PC-9 (cell line): Measurements from ENCODE around the gene MYO3B. TPM values are rescaled to one million over a fixed set of nuclear protein-coding genes. Genes with fewer than 3 reads are reported as not detected.

Experiments used
- BruUV-seq: library from RNA; stranded (reverse); fragments of 400-500 nt; replicated peaks from 2 replicates; lab custom pipeline; 2021; lab: Mats Ljungman, UMichigan
- CTCF ChIA-PET: fragments of 300-600 bp; sonication (Branson Sonifier 250); formaldehyde crosslinking; loops from one replicate; lab custom pipeline; 2022; ENCODE audit warnings: antibody characterized with exemption; lab: Charles Lee
- POLR2A ChIA-PET: fragments of 300-600 bp; sonication (Branson Sonifier 250); formaldehyde crosslinking; loops from one replicate; lab custom pipeline; 2022; ENCODE audit warnings: antibody characterized with exemption; ENCODE audit not compliant: unreplicated experiment; lab: Charles Lee
- DNase-seq, 2 experiments: peaks; one replicate each; pipeline versions ENCODE4 v3.0.0 to v3.0.0-alpha.2; 2015 to 2022; ENCODE audit warnings: mixed read lengths in 1 of 2
- H2AFZ ChIP-seq: fragments of 200-600 bp; sonication (generic); 2 replicates; pipeline ENCODE4 v1.8.1; 2017; ENCODE audit warnings: antibody characterized with exemption
- H3F3A ChIP-seq: fragments of 200-600 bp; sonication (generic); 2 replicates; pipeline ENCODE4 v1.8.1; 2017; ENCODE audit warnings: antibody characterized with exemption, mild to moderate bottlenecking, low read depth; ENCODE audit not compliant: insufficient read depth
- H3K27ac ChIP-seq: fragments of 200-600 bp; sonication (generic); 2 replicates; pipeline ENCODE4 v1.6.1; 2016; ENCODE audit warnings: mixed run types
- H3K27me3 ChIP-seq: fragments of 200-600 bp; sonication (generic); 2 replicates; pipeline ENCODE4 v1.6.1; 2016; ENCODE audit warnings: low read depth, mixed run types; ENCODE audit not compliant: insufficient read depth
- H3K36me3 ChIP-seq: fragments of 200-600 bp; sonication (generic); 2 replicates; pipeline ENCODE4 v1.6.1; 2016; ENCODE audit warnings: low read depth, mixed run types
- H3K4me1 ChIP-seq: fragments of 200-600 bp; sonication (generic); replicated peaks from 2 replicates; pipeline ENCODE4 v1.6.1; 2016; ENCODE audit warnings: mixed run types; ENCODE audit not compliant: insufficient read depth
- H3K4me2 ChIP-seq: fragments of 200-600 bp; sonication (generic); 2 replicates; pipeline ENCODE4 v1.6.1; 2017; ENCODE audit warnings: mixed run types
- H3K4me3 ChIP-seq: fragments of 200-600 bp; sonication (generic); 2 replicates; pipeline ENCODE4 v1.6.1; 2016; ENCODE audit warnings: mixed run types
- H3K79me2 ChIP-seq: fragments of 200-600 bp; sonication (generic); 2 replicates; pipeline ENCODE4 v1.6.1; 2017; ENCODE audit warnings: low read depth, mixed run types
- H3K9me2 ChIP-seq: fragments of 200-600 bp; sonication (generic); 2 replicates; pipeline ENCODE4 v1.8.1; 2017; ENCODE audit warnings: mild to moderate bottlenecking; ENCODE audit not compliant: insufficient read depth
- H3K9me3 ChIP-seq: fragments of 200-600 bp; sonication (generic); 2 replicates; pipeline ENCODE4 v1.8.1; 2016; ENCODE audit warnings: low read depth; ENCODE audit not compliant: insufficient read depth
- H4K20me1 ChIP-seq: fragments of 200-600 bp; sonication (generic); 2 replicates; pipeline ENCODE4 v1.8.1; 2017; ENCODE audit not compliant: insufficient read depth
- EZH2 ChIP-seq: fragments of 200-600 bp; sonication (generic); IDR thresholded peaks from 2 replicates; pipeline ENCODE4 v1.8.0; 2017; ENCODE audit warnings: antibody characterized with exemption, low read depth
- intact Hi-C: fragments of 100-400 bp; cut with micrococcal nuclease; formaldehyde crosslinking; loops from one replicate; pipeline ENCODE4 v1.10.0; 2022; ENCODE audit not compliant: unreplicated experiment
- total RNA-seq: library from RNA; stranded (reverse); gene quantifications from 2 replicates; pipeline ENCODE4 v1.2.3, GENCODE V29; 2021
- TF ChIP-seq, protein P1 (sequence below): fragments of 200-600 bp; sonication (generic); conservative IDR thresholded peaks from 2 replicates; pipeline ENCODE4 v1.6.1; 2017; ENCODE audit warnings: mixed run types, antibody characterized with exemption, mild to moderate bottlenecking, moderate library complexity

The MYO3B gene
- total RNA-seq, 1 experiment from 2014 or later = 5.3 TPM

DNA sequence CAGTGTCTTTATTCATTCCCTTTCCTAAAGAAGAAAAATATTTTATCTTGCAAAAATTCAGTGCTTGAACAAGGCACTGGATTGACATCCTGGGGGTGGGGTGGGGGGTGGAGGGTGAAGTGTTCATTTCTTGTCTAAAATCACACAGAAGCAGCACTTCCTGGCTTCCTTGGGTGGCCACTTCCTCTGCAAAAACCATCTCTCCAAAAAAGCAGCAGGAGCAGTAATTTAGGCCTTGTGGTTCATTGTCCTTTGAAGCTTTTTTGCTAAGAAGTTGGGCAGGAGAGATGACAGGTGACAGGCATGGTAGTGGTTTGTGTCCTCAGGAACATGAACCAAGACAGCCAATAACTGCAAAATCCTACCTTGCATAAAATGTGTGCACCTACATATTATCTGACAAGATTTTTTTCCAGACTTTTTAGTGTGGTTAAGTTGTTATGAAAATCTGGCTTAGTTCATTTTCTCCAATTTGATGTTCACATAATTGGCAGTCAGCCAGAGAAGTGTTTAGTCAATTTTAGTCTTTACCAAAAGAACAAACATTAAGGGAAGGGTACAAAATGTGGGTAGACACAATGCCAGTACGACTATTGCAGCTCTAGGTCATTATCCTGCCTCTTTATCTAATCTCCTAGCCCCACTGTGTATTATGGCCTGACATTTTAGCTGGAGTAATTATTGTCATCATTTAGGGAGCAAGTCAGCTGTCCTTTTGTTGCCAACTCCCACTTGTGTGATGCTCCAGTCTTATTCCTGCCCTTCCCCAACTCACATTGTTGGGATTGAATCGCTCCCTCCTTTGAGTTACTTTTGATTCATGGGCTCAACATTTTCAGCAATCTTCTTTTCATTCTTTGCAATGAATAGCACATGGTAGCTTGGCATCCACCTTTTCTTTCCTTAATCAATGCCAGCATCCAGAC is 177.2 kb downstream of the MYO3B start:
- Histone ChIP-seq H3K36me3 (no peaks in the 10 kb centered on the region), H3K4me3 (no peak overlapping the region), H3K79me2 (no peaks in the 10 kb centered on the region), H3K4me1 (no peaks in the 10 kb centered on the region), H3K27me3 (no peaks in the 10 kb centered on the region), H4K20me1 (no peaks in the 10 kb centered on the region), H3K4me2 (no peak overlapping the region), H2AFZ (no peak overlapping the region), H3K9me3 (no peaks in the 10 kb centered on the region), H3K27ac (no peak overlapping the region), H3K9me2 (no peaks in the 10 kb centered on the region), H3F3A (no peaks in the 10 kb centered on the region)
- DNase-seq = no peak
- TF ChIP-seq, protein P1, sequence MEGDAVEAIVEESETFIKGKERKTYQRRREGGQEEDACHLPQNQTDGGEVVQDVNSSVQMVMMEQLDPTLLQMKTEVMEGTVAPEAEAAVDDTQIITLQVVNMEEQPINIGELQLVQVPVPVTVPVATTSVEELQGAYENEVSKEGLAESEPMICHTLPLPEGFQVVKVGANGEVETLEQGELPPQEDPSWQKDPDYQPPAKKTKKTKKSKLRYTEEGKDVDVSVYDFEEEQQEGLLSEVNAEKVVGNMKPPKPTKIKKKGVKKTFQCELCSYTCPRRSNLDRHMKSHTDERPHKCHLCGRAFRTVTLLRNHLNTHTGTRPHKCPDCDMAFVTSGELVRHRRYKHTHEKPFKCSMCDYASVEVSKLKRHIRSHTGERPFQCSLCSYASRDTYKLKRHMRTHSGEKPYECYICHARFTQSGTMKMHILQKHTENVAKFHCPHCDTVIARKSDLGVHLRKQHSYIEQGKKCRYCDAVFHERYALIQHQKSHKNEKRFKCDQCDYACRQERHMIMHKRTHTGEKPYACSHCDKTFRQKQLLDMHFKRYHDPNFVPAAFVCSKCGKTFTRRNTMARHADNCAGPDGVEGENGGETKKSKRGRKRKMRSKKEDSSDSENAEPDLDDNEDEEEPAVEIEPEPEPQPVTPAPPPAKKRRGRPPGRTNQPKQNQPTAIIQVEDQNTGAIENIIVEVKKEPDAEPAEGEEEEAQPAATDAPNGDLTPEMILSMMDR = no peak
- no peak for TF ChIP-seq EZH2
- ChIA-PET CTCF (no interaction called here), POLR2A (no interaction called here)
- intact Hi-C loops = no loop called here
- BruUV-seq = no TSS peak

DNA sequence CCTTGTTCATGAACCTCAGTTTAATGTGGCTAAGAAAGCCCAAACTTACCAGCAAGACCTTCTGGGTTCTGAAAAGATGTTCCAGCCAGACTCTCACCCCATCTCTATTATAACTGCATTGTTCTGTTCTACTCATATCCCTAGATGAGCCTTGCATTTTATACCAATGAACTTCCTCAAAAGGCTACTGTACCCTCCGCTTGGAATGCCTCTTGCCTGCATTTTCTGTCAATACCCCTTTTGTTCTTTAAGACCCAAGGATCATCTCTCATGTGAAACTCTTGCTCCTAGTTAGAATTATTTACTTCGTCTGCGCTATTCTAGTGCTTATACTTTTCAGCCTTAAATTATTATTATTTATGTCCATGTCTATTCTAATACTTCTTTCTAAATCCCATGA is 181.5 kb downstream of the MYO3B start:
- Histone ChIP-seq H3K27ac (no peak overlapping the region), H3K4me3 (no peak overlapping the region), H3K4me2 (no peak overlapping the region), H4K20me1 (no peaks in the 10 kb centered on the region), H3F3A (peaks cover 3% of the 10 kb centered on the region), H3K27me3 (no peaks in the 10 kb centered on the region), H2AFZ (no peak overlapping the region), H3K4me1 (no peaks in the 10 kb centered on the region), H3K9me3 (no peaks in the 10 kb centered on the region), H3K36me3 (no peaks in the 10 kb centered on the region), H3K79me2 (no peaks in the 10 kb centered on the region), H3K9me2 (no peaks in the 10 kb centered on the region)
- POLR2A ChIA-PET = no interaction called here
- intact Hi-C loops = no loop called here
- CTCF ChIA-PET = no interaction called here
- no peak for TF ChIP-seq EZH2
- TF ChIP-seq, protein P1 = no peak
- no TSS peak for BruUV-seq
- no peak for DNase-seq

DNA sequence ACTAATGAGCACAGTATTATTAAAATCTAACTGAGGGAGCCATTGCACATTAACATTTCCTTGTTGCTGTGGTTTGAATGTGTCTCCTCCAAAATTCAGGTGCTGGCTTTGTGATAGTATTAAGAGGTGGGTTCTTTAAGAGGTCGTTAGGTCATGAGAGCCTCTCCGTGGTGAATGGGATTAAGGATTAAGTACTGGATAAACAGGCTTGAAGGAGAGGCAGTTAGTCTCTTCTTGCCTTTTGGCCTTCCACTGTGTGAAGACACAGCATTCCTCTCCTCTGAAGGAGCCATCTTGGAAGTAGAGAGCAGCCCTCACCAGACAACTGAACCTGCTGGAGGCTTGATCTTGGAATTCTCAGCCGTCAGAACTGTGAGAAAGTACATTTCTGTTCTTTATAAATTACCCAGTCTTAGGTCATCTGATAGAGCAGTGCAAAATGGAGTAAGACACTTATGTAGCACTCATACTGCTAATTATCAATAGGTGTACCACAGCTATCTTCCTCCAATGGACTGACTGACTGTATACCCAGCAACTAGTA is 182.7 kb downstream of the MYO3B start:
- BruUV-seq = no TSS peak
- no peak overlapping the region for H2AFZ ChIP-seq
- H3K9me3 ChIP-seq = no peaks in the 10 kb centered on the region
- POLR2A ChIA-PET = interaction anchor here (0.6 to 0.7 kb wide), 2 partner anchors 137 to 348 kb away, joined by 3 to 4 read pairs; no protein-coding TSS in a partner anchor
- intact Hi-C loops = loop anchor here (2.0 to 5.0 kb wide), 3 partner anchors 36 to 452 kb away; no protein-coding TSS in a partner anchor
- DNase-seq = no peak
- no peaks in the 10 kb centered on the region for H4K20me1 ChIP-seq
- CTCF ChIA-PET = interaction anchor here (0.6 to 1.0 kb wide), 3 partner anchors 9 to 800 kb away, joined by 3 to 7 read pairs (median 3); no protein-coding TSS in a partner anchor
- no peak for TF ChIP-seq EZH2
- TF ChIP-seq, protein P1 = no peak
- H3K36me3 ChIP-seq = no peaks in the 10 kb centered on the region
- no peaks in the 10 kb centered on the region for H3K4me1 ChIP-seq
- H3K27ac ChIP-seq = no peak overlapping the region
- H3K27me3 ChIP-seq = no peaks in the 10 kb centered on the region
- no peak overlapping the region for H3K4me2 ChIP-seq
- H3K9me2 ChIP-seq = no peaks in the 10 kb centered on the region
- no peaks in the 10 kb centered on the region for H3K79me2 ChIP-seq
- H3F3A ChIP-seq = peaks cover 3% of the 10 kb centered on the region
- H3K4me3 ChIP-seq = no peak overlapping the region
